BE2C (cell line): ENCODE measurements around the gene IGSF6.

Experiments used
- DNase-seq: peaks from one replicate; pipeline ENCODE4 v3.0.0-alpha.2; 2020
- H3K27me3 ChIP-seq: fragments of 250-450 bp; sonication (Bioruptor Pico); 2 replicates; pipeline ENCODE4 v1.5.1; 2020; ENCODE audit warnings: mild to moderate bottlenecking
- H3K36me3 ChIP-seq: fragments of 250-450 bp; sonication (Bioruptor Pico); 2 replicates; pipeline ENCODE4 v1.5.1; 2020; ENCODE audit warnings: mild to moderate bottlenecking
- H3K4me1 ChIP-seq: fragments of 250-450 bp; sonication (Bioruptor Pico); 2 replicates; pipeline ENCODE4 v1.5.1; 2020
- H3K4me3 ChIP-seq: 2 replicates; pipeline ENCODE4 v1.5.1; 2011; ENCODE audit warnings: low read depth, low read length
- H3K9me3 ChIP-seq: fragments of 250-450 bp; sonication (Bioruptor Pico); 2 replicates; pipeline ENCODE4 v1.5.1; 2020
- TF ChIP-seq, protein P1 (sequence below): IDR thresholded peaks from 2 replicates; pipeline ENCODE4 v1.5.1; 2012; ENCODE audit warnings: mild to moderate bottlenecking, low read depth, low read length

Gene IGSF6

GRCh38 chr16:21647562-21648164, 4.7 kb downstream of the IGSF6 start:
- TF ChIP-seq, protein P1, sequence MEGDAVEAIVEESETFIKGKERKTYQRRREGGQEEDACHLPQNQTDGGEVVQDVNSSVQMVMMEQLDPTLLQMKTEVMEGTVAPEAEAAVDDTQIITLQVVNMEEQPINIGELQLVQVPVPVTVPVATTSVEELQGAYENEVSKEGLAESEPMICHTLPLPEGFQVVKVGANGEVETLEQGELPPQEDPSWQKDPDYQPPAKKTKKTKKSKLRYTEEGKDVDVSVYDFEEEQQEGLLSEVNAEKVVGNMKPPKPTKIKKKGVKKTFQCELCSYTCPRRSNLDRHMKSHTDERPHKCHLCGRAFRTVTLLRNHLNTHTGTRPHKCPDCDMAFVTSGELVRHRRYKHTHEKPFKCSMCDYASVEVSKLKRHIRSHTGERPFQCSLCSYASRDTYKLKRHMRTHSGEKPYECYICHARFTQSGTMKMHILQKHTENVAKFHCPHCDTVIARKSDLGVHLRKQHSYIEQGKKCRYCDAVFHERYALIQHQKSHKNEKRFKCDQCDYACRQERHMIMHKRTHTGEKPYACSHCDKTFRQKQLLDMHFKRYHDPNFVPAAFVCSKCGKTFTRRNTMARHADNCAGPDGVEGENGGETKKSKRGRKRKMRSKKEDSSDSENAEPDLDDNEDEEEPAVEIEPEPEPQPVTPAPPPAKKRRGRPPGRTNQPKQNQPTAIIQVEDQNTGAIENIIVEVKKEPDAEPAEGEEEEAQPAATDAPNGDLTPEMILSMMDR: no peak
- H3K9me3 ChIP-seq: no peaks in the 10 kb centered on the region
- H3K4me3 ChIP-seq: no peak overlapping the region
- no peaks in the 10 kb centered on the region for H3K4me1 ChIP-seq
- H3K27me3 ChIP-seq: no peaks in the 10 kb centered on the region
- no peaks in the 10 kb centered on the region; the same call in none of the 2 replicates for H3K36me3 ChIP-seq
- no peak for DNase-seq

- no peaks in the 10 kb centered on the region for H3K9me3 ChIP-seq
- DNase-seq: no peak
- no peak overlapping the region for H3K4me3 ChIP-seq
- no peaks in the 10 kb centered on the region for H3K27me3 ChIP-seq
- TF ChIP-seq, protein P1: no peak
- peaks cover 4% of the 10 kb centered on the region; the same call in 1 of the 2 replicates for H3K4me1 ChIP-seq
- H3K36me3 ChIP-seq: no peaks in the 10 kb centered on the region; the same call in none of the 2 replicates
These were observed 5.5 kb downstream of the IGSF6 start for GRCh38 chr16:21646721-21647561.

DNA sequence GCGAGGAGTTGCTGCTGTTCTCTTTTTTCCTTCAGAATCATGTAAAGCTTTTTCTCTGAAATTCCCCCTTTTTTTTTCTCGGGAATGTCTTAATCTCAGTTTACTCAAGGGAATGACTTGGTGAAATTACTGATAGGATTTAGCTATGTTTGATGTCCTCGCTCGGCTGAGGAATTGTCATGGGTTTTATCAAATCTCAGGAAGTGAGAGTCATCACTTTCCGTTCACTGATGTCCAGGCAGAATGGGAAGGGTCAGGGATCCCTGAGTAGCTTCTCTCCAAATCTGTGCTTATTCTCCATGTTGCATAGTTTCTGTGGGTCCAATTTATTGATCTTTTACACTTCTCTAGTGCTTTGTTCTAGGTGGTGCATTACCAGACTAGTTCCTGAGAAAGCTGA, 6.3 kb downstream of the IGSF6 start:
- no peak for DNase-seq
- H3K4me3 ChIP-seq: no peak overlapping the region
- no peaks in the 10 kb centered on the region for H3K9me3 ChIP-seq
- TF ChIP-seq, protein P1: no peak
- no peaks in the 10 kb centered on the region; the same call in none of the 2 replicates for H3K36me3 ChIP-seq
- no peaks in the 10 kb centered on the region for H3K27me3 ChIP-seq
- peaks cover 4% of the 10 kb centered on the region; the same call in 1 of the 2 replicates for H3K4me1 ChIP-seq

DNA sequence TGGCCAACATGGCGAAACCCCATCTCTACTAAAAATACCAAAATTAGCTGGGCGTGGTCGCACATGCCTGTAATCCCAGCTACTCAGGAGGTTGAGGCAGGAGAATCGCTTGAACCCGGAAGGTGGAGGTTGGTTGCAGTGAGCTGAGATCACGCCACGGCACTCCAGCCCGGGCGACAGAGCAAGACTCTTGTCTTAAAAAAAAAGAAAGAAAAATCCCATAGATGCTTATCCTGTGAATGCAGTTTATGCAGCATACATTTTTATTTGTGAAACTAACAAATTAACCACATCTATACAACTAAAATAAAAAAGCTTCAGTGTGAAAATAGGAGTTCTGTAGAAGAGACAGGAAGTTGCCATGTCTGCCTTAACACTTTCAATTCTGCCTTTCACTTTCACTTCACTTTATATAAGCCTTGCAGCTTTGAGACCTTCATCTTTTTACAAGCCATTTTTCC, 7.1 kb downstream of the IGSF6 start:
- TF ChIP-seq, protein P1: no peak
- Histone ChIP-seq H3K9me3 (no peaks in the 10 kb centered on the region), H3K4me3 (no peak overlapping the region), H3K27me3 (no peaks in the 10 kb centered on the region), H3K4me1 (peaks cover 4% of the 10 kb centered on the region; the same call in 1 of the 2 replicates), H3K36me3 (no peaks in the 10 kb centered on the region; the same call in 1 of the 2 replicates)
- DNase-seq: no peak

- Histone ChIP-seq H3K4me3 (no peak overlapping the region), H3K36me3 (no peaks in the 10 kb centered on the region; the same call in 1 of the 2 replicates), H3K9me3 (no peaks in the 10 kb centered on the region), H3K27me3 (no peaks in the 10 kb centered on the region), H3K4me1 (peaks cover 4% of the 10 kb centered on the region; the same call in 1 of the 2 replicates)
- no peak for DNase-seq
- TF ChIP-seq, protein P1: no peak
These were observed 7.7 kb downstream of the IGSF6 start for GRCh38 chr16:21644674-21645073.
